ENCODE results near the gene SHFL.
A peak's percentile ranks its signal among the peaks of the same experiment; 100 is the strongest.

SHFL gene

DNA sequence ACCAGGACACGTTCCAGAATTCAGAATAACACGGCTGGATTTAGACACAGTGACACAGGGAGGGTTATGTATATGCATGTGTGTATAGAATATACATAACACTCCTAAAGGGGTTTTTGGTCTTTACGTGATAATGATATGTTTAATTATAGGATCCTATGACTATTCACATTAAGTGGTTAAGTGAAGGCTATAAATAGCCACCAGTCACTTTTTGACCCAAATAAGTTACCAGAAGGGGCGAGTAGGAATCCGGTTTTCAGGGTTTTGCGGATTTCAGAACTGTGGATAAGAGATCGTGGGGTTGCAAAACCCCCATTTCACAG, 9.5 kb downstream of the SHFL start:
- Histone ChIP-seq H3K36me3 (ENCODE audit: control insufficient read depth in 5 of 5, insufficient read depth in 5 of 5, low read length in 5 of 5) (peaks cover 0 to 28% (median 18%) of the 10 kb centered on the region in 5 donors), H3K9me3 (ENCODE audit: control insufficient read depth in 5 of 5, low read length in 5 of 5) (peaks cover 0 to 3% (median 0%) of the 10 kb centered on the region in 5 donors), H3K9ac (ENCODE audit: low read length in 5 of 5) (no peak overlapping the region), H3K27ac (ENCODE audit: low read depth, low read length) (no peak overlapping the region), H3K4me3 (ENCODE audit: low read depth in 1 of 5, low read length in 5 of 5) (peak overlapping the region in 3 of 5 donors; percentile 31 to 38 (median 37)), H3K27me3 (ENCODE audit: control insufficient read depth in 5 of 5, insufficient read depth in 4 of 5, low read length in 5 of 5) (no peaks in the 10 kb centered on the region), H3K4me1 (ENCODE audit: control insufficient read depth in 5 of 5, insufficient read depth in 5 of 5, low read length in 5 of 5) (peaks cover 0 to 14% (median 7%) of the 10 kb centered on the region in 5 donors)

DNA sequence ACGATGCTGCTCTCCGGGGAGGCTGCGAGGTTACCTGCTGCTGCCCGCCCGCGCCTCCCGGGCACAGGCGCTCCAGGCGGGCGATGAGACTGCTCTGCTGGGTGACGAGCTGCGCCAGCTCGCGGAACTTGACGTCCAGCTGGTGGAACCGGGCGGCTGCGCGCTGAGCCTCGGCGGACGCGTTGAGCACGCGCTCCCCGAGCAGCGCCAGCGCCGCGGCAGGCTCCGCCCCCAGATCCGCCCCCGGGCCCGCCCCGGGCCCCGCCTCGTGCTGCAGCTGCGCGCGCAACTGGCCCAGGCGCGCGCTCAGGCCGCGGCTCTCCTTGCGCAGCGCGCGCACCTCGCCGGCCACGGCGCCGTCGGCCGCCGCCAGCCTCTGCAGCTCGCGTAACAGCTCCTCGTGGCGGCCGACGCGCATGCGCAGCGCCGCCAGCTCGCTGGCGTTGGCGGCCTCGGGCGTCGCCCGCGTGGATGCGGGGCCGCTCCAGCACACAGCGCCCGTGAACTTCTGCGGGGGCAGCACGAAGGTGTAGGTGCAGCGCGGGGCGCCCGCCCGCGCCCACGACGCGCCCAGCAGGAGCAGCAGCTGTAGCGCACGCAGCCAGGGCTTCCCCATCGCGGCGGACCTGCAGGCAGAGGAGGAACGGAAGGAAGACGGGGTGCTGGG, 10.0 kb downstream of the SHFL start:
- Histone ChIP-seq H3K36me3 (ENCODE audit: control insufficient read depth in 5 of 5, insufficient read depth in 5 of 5, low read length in 5 of 5) (peaks cover 0 to 24% (median 16%) of the 10 kb centered on the region in 5 donors), H3K4me1 (ENCODE audit: control insufficient read depth in 5 of 5, insufficient read depth in 5 of 5, low read length in 5 of 5) (peaks cover 0 to 14% (median 7%) of the 10 kb centered on the region in 5 donors), H3K4me3 (ENCODE audit: low read depth in 1 of 5, low read length in 5 of 5) (peak overlapping the region in 4 of 5 donors; percentile 42 to 68 (median 56)), H3K27ac (ENCODE audit: low read depth, low read length) (no peak overlapping the region), H3K9ac (ENCODE audit: low read length in 5 of 5) (peak overlapping the region in 3 of 5 donors; percentile 46 to 66 (median 62)), H3K9me3 (ENCODE audit: control insufficient read depth in 5 of 5, low read length in 5 of 5) (no peaks in the 10 kb centered on the region), H3K27me3 (ENCODE audit: control insufficient read depth in 5 of 5, insufficient read depth in 4 of 5, low read length in 5 of 5) (no peaks in the 10 kb centered on the region)

DNA sequence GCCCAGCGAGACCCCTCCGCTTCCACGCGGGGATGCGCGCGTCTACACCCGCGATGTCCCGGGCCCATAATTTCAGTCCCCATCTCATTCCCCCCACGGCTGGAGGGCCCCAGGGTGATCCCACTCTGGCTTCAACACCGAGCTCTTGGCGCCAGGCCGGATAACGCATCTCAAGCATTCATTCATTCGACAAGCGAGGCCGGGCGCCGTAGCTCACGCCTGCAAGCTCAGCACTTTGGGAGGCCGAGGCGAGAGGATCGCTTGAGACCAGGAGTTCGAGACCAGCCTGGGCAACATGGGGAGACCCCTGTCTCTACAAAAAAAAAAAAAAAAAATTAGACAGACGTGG, 10.5 kb downstream of the SHFL start:
- Histone ChIP-seq H3K9ac (ENCODE audit: low read length in 5 of 5) (peak overlapping the region in 3 of 5 donors; percentile 46 to 66 (median 62)), H3K27ac (ENCODE audit: low read depth, low read length) (no peak overlapping the region), H3K27me3 (ENCODE audit: control insufficient read depth in 5 of 5, insufficient read depth in 4 of 5, low read length in 5 of 5) (no peaks in the 10 kb centered on the region), H3K4me3 (ENCODE audit: low read depth in 1 of 5, low read length in 5 of 5) (peak overlapping the region in 4 of 5 donors; percentile 42 to 68 (median 56)), H3K36me3 (ENCODE audit: control insufficient read depth in 5 of 5, insufficient read depth in 5 of 5, low read length in 5 of 5) (peaks cover 0 to 19% (median 14%) of the 10 kb centered on the region in 5 donors), H3K4me1 (ENCODE audit: control insufficient read depth in 5 of 5, insufficient read depth in 5 of 5, low read length in 5 of 5) (peaks cover 0 to 14% (median 7%) of the 10 kb centered on the region in 5 donors), H3K9me3 (ENCODE audit: control insufficient read depth in 5 of 5, low read length in 5 of 5) (no peaks in the 10 kb centered on the region)

DNA sequence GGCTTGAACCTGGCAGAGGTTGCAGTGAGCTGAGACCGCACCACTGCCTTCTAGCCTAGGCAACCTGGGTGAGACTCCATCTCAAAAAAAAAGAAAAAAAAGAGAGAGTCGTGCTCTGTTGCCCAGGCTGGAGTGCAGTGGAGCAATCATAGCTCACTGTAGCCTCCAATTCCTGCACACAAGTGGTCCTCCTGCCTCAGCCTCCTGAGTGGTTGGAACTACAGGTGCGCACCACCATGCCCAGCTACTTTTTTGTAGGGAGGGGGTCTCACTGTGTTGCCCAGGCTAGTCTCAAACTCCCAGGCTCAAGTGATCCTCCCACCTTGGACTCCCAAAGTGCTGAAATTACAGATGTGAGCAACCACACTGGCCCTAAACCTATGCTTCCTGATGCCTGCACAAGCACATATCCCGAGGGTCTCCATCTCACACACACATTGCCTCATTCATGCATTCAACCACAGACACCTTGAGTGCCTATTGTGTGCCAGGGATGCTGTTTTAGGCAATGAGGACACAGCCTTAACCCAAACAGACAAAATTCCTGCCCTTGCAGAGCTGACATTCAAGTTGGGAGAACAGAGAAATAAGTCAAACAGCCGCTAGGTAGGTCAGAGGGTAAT, 14.2 kb downstream of the SHFL start:
- Histone ChIP-seq H3K27me3 (ENCODE audit: control insufficient read depth in 5 of 5, insufficient read depth in 4 of 5, low read length in 5 of 5) (no peaks in the 10 kb centered on the region), H3K36me3 (ENCODE audit: control insufficient read depth in 5 of 5, insufficient read depth in 5 of 5, low read length in 5 of 5) (no peaks in the 10 kb centered on the region), H3K9ac (ENCODE audit: low read length in 5 of 5) (no peak overlapping the region), H3K4me3 (ENCODE audit: low read depth in 1 of 5, low read length in 5 of 5) (no peak overlapping the region), H3K9me3 (ENCODE audit: control insufficient read depth in 5 of 5, low read length in 5 of 5) (no peaks in the 10 kb centered on the region), H3K27ac (ENCODE audit: low read depth, low read length) (no peak overlapping the region), H3K4me1 (ENCODE audit: control insufficient read depth in 5 of 5, insufficient read depth in 5 of 5, low read length in 5 of 5) (peaks cover 0 to 14% (median 7%) of the 10 kb centered on the region in 5 donors)

DNA sequence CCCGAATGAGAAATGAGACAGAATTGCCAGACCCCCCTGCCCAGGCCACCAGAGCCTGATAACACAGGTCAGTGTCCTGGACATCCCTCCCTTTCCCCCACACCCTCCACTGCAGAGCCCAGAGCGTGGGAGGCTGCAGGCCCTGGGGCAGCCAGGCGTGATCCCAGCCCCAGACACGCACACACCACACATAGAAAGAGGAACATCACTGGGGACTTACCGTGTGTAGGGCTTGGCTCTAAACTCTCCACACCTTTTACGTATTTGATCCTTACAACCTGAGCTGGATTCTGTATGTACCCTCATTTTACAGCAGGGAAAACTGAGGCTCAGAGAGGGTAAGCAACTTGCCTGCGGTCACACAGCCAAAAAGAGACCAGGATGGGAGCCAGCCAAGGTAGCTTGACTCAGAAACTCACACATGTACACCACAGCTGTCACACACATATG, 16.7 kb downstream of the SHFL start:
- peaks cover 3 to 19% (median 18%) of the 10 kb centered on the region in 5 donors for H3K4me1 ChIP-seq (ENCODE audit: control insufficient read depth in 5 of 5, insufficient read depth in 5 of 5, low read length in 5 of 5)
- no peak overlapping the region for H3K4me3 ChIP-seq (ENCODE audit: low read depth in 1 of 5, low read length in 5 of 5)
- H3K36me3 ChIP-seq (ENCODE audit: control insufficient read depth in 5 of 5, insufficient read depth in 5 of 5, low read length in 5 of 5), result peaks cover 0 to 7% (median 6%) of the 10 kb centered on the region in 5 donors
- no peak overlapping the region for H3K27ac ChIP-seq (ENCODE audit: low read depth, low read length)
- H3K9me3 ChIP-seq (ENCODE audit: control insufficient read depth in 5 of 5, low read length in 5 of 5), result no peaks in the 10 kb centered on the region
- no peak overlapping the region for H3K9ac ChIP-seq (ENCODE audit: low read length in 5 of 5)
- H3K27me3 ChIP-seq (ENCODE audit: control insufficient read depth in 5 of 5, insufficient read depth in 4 of 5, low read length in 5 of 5), result no peaks in the 10 kb centered on the region

DNA sequence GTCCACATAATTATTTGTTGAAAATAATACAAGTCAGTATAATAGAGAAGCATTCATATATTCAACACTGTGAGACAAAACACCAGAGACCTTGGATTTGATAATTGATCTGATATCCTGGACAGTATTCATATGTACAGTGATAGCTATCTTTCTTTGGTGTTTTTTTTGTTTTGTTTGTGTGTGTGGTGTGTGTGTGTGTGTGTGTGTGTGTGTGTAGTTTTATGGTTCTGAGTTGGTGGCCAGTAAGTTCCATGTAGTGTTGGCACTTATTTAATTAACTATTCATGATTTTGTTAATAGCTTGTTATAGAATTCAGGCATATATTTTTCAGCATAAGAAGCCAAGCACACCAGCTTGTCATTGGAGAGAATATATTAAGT, 18.0 kb downstream of the SHFL start:
- Histone ChIP-seq H3K4me1 (ENCODE audit: control insufficient read depth in 5 of 5, insufficient read depth in 5 of 5, low read length in 5 of 5) (peaks cover 3 to 19% (median 18%) of the 10 kb centered on the region in 5 donors), H3K9ac (ENCODE audit: low read length in 5 of 5) (no peak overlapping the region), H3K4me3 (ENCODE audit: low read depth in 1 of 5, low read length in 5 of 5) (no peak overlapping the region), H3K36me3 (ENCODE audit: control insufficient read depth in 5 of 5, insufficient read depth in 5 of 5, low read length in 5 of 5) (peaks cover 0 to 18% (median 14%) of the 10 kb centered on the region in 5 donors), H3K9me3 (ENCODE audit: control insufficient read depth in 5 of 5, low read length in 5 of 5) (no peaks in the 10 kb centered on the region), H3K27me3 (ENCODE audit: control insufficient read depth in 5 of 5, insufficient read depth in 4 of 5, low read length in 5 of 5) (no peaks in the 10 kb centered on the region), H3K27ac (ENCODE audit: low read depth, low read length) (no peak overlapping the region)

DNA sequence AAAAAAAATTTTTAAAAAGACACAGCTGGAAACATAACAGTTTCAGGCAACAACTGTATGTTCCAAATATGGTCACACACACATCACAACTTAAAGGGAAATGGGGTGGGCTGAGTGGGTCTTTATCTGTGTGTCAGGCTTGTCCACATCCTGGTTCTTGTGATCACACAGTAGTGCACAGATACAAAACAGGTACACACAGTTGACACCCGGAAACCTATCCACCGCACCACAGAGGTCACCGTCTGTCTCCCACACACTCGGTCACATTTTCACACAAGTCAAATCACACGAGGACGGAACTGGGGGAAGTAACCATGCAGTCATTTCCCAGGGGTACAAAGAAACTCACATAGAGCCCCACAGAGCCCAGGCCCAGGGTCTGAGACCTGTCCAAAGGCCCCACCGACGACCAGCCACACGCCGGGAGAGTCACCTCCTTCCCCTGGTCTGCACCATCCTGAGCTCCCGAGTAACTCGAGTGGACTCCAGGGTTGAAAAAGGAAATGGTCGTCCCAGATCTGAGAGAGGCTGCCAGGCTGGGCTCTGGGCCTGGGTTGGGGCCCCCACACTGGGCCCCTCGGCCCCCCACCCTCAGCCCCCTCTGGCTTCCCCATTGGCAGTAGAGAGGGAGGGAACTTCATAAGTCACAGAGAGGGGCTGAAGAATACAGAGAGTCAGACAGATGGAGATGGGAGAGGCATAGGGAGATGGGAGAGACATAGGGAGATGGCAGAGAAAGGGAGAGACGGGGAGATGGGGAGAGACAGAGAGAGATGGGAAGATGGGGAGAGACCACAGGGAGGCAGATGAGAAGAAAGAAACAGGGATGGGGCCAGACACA, 18.8 kb downstream of the SHFL start:
- H3K27me3 ChIP-seq (ENCODE audit: control insufficient read depth in 5 of 5, insufficient read depth in 4 of 5, low read length in 5 of 5), result no peaks in the 10 kb centered on the region
- H3K27ac ChIP-seq (ENCODE audit: low read depth, low read length), result no peak overlapping the region
- H3K4me1 ChIP-seq (ENCODE audit: control insufficient read depth in 5 of 5, insufficient read depth in 5 of 5, low read length in 5 of 5), result peaks cover 3 to 19% (median 18%) of the 10 kb centered on the region in 5 donors
- no peaks in the 10 kb centered on the region for H3K9me3 ChIP-seq (ENCODE audit: control insufficient read depth in 5 of 5, low read length in 5 of 5)
- H3K4me3 ChIP-seq (ENCODE audit: low read depth in 1 of 5, low read length in 5 of 5), result no peak overlapping the region
- H3K9ac ChIP-seq (ENCODE audit: low read length in 5 of 5), result no peak overlapping the region
- peaks cover 0 to 26% (median 22%) of the 10 kb centered on the region in 5 donors for H3K36me3 ChIP-seq (ENCODE audit: control insufficient read depth in 5 of 5, insufficient read depth in 5 of 5, low read length in 5 of 5)

DNA sequence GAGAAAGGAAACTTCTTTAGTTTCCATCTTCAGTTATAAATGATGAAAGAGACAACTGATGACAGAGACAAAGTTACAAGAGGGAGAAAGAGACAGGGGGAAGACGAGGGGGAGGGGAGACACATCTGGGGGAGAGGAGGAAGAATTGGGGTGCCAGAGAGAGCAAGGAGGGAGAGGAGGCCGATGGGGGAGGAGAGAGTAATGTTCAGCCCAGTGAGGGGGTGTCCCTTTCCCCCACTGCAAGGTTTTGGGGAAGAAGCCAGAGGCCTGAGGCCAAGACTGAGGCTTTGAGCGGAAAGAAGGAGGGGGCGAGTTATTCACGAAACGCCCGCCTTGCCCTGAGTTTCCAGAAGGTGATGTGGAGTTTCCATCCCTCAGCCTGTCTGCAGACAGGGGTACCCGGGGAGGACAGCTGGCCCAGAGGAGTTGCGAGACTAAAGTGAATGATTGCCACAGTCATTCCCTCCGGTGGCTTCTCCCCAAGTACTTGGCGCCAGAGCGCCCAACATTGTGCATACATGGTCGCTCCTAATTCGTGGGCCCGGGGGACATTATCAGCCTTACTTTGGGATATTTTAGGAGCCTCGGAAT, 19.5 kb downstream of the SHFL start:
- no peaks in the 10 kb centered on the region for H3K27me3 ChIP-seq (ENCODE audit: control insufficient read depth in 5 of 5, insufficient read depth in 4 of 5, low read length in 5 of 5)
- H3K4me1 ChIP-seq (ENCODE audit: control insufficient read depth in 5 of 5, insufficient read depth in 5 of 5, low read length in 5 of 5), result peaks cover 3 to 19% (median 18%) of the 10 kb centered on the region in 5 donors
- peak overlapping the region; percentile 46 for H3K27ac ChIP-seq (ENCODE audit: low read depth, low read length)
- H3K9me3 ChIP-seq (ENCODE audit: control insufficient read depth in 5 of 5, low read length in 5 of 5), result no peaks in the 10 kb centered on the region
- H3K9ac ChIP-seq (ENCODE audit: low read length in 5 of 5), result no peak overlapping the region
- peaks cover 0 to 33% (median 29%) of the 10 kb centered on the region in 5 donors for H3K36me3 ChIP-seq (ENCODE audit: control insufficient read depth in 5 of 5, insufficient read depth in 5 of 5, low read length in 5 of 5)
- H3K4me3 ChIP-seq (ENCODE audit: low read depth in 1 of 5, low read length in 5 of 5), result peak overlapping the region in 3 of 5 donors; percentile 71 to 89 (median 77)

DNA sequence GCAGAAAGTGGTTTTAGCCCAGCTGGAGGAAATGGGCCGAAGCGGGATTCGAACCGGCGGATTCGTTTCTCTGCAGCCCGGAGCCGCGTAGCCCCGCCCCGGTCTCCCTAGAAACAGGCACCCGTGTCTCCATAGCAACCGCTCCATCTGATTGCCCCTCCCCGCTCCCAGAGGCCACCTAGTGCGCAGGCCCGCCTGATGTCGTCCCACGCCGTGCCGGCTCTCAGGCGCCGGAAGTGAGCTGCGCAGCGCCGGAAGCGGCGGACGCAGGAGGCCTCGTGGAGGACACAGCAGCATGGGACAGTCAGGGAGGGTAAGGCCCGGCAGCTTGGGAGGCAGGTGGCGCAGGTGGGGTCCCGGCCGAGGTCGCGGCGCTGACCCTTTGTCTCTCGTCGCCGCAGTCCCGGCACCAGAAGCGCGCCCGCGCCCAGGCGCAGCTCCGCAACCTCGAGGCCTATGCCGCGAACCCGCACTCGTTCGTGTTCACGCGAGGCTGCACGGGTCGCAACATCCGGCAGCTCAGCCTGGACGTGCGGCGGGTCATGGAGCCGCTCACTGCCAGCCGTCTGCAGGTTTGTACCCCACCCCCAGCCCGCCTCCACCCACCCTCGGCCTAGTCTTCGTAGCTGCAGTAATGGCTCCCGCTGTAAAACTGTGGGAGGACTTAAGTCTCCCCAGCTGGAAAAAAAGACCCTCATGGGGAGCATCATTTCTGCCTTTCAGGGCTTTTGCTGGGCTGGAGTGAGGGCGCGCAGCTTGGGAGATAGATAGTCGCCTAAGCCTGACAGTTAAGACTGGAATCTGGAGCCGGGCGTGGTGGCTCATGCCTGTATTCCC, 20.2 kb downstream of the SHFL start, which contains the start of gene PPAN:
Gene PPAN (plus strand): TSS at position 263 of the 837 bp plus-strand sequence. CDS start 33 bp downstream, at position 296.
- H3K27me3 ChIP-seq (ENCODE audit: control insufficient read depth in 5 of 5, insufficient read depth in 4 of 5, low read length in 5 of 5), result no peaks in the 10 kb centered on the region
- H3K9ac ChIP-seq (ENCODE audit: low read length in 5 of 5), result peak within 1 kb of the TSS in 4 of 5 donors; percentile 73 to 88 (median 82)
- H3K27ac ChIP-seq (ENCODE audit: low read depth, low read length), result peak within 1 kb of the TSS; percentile 46

More for the DNA sequence above, 20.2 kb downstream of the SHFL start, which contains the start of gene PPAN:
- Histone ChIP-seq H3K36me3 (ENCODE audit: control insufficient read depth in 5 of 5, insufficient read depth in 5 of 5, low read length in 5 of 5) (peaks cover 0 to 40% (median 36%) of the 10 kb centered on the region in 5 donors), H3K4me3 (ENCODE audit: low read depth in 1 of 5, low read length in 5 of 5) (peak within 1 kb of the TSS; percentile 71 to 89 (median 77)), H3K4me1 (ENCODE audit: control insufficient read depth in 5 of 5, insufficient read depth in 5 of 5, low read length in 5 of 5) (peaks cover 3 to 21% (median 18%) of the 10 kb centered on the region in 5 donors), H3K9me3 (ENCODE audit: control insufficient read depth in 5 of 5, low read length in 5 of 5) (no peaks in the 10 kb centered on the region)

Measured in subcutaneous abdominal adipose tissue (tissue), 5 donors.